HepG2 (cell line): Measurements from ENCODE around the gene THBS2.

Experiments used
- CTCF ChIP-seq: sonication (generic); formaldehyde crosslinking; IDR thresholded peaks from 2 replicates; pipeline ENCODE4 v1.5.0; 2020; ENCODE audit warnings: mild to moderate bottlenecking, missing genetic modification reagents, moderate library complexity
- MAZ ChIP-seq, 2 experiments: sonication (generic) in 1 of 2; formaldehyde crosslinking in 1 of 2; IDR thresholded peaks; 2 replicates each; pipeline versions ENCODE4 v1.5.0 to v1.6.1; 2012 to 2020; ENCODE audit warnings: low read depth in 2 of 2, mild to moderate bottlenecking in 2 of 2, borderline replicate concordance in 1 of 2, improper control_type of control experiment in 1 of 2, low read length in 1 of 2, missing genetic modification reagents in 1 of 2, moderate library complexity in 1 of 2
- ZBTB40 ChIP-seq, 2 experiments: fragments of 450-650 bp in 1 of 2; sonication (generic) in 1 of 2; formaldehyde crosslinking in 1 of 2; IDR thresholded peaks; 2 replicates each; pipeline versions ENCODE4 v1.6.1 to v1.8.0; 2016 to 2022; ENCODE audit warnings: antibody characterized with exemption in 1 of 2, mild to moderate bottlenecking in 1 of 2, missing genetic modification reagents in 1 of 2
- ZKSCAN1 ChIP-seq: fragments of 150-350 bp; IDR thresholded peaks from 2 replicates; pipeline ENCODE4 v1.6.1; 2014; ENCODE audit warnings: low read length
- ZNF775 ChIP-seq: sonication (generic); formaldehyde crosslinking; IDR thresholded peaks from 2 replicates; pipeline ENCODE4 v1.4.0; 2020; ENCODE audit warnings: missing genetic modification reagents, mild to moderate bottlenecking, moderate library complexity, borderline replicate concordance
- TF ChIP-seq, protein P1 (sequence below): sonication (generic); formaldehyde crosslinking; IDR thresholded peaks from 2 replicates; pipeline ENCODE4 v1.4.0; 2020; ENCODE audit warnings: missing genetic modification reagents

DNA sequence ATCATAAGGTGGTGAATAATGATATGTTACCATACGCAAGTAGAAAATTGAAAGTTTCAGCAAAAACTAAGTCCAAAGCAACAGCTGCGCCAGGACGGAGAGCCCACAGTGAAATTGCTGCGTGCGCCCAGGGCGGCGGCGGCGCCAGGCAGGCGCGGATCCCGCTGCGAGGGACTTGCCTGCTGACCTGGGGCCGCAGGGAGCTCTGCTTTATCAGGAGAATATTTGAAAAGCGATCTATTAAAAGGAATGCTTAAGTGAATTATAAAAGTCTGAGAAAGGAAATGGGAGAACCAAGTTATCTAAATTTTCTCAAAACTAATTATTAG is 85.4 kb downstream of the THBS2 start:
- TF ChIP-seq CTCF (no peak), ZKSCAN1 (no peak), ZBTB40 (IDR thresholded peaks at IDR 0.05) (no peak), ZBTB40 (CRISPR knock-in tag; IDR thresholded peaks at IDR 0.05) (no peak), MAZ (IDR thresholded peaks at IDR 0.05; ENCODE audit: borderline replicate concordance, low read depth, low read length) (no peak), MAZ (CRISPR knock-in tag; IDR thresholded peaks at IDR 0.05; ENCODE audit: low read depth) (no peak), ZNF775 (CRISPR knock-in tag) (no peak)
- TF ChIP-seq, protein P1, sequence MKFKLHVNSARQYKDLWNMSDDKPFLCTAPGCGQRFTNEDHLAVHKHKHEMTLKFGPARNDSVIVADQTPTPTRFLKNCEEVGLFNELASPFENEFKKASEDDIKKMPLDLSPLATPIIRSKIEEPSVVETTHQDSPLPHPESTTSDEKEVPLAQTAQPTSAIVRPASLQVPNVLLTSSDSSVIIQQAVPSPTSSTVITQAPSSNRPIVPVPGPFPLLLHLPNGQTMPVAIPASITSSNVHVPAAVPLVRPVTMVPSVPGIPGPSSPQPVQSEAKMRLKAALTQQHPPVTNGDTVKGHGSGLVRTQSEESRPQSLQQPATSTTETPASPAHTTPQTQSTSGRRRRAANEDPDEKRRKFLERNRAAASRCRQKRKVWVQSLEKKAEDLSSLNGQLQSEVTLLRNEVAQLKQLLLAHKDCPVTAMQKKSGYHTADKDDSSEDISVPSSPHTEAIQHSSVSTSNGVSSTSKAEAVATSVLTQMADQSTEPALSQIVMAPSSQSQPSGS (CRISPR knock-in tag): no peak
